Mononuclear cell (primary cell): Measurements from ENCODE around the gene CPB2. TPM values are rescaled to one million over a fixed set of nuclear protein-coding genes. Genes with fewer than 3 reads are reported as not detected.

Experiments used
- H3K27me3 ChIP-seq: 2 replicates; pipeline ENCODE4 v1.6.0; 2011; ENCODE audit warnings: low read length, control low read depth; ENCODE audit not compliant: insufficient read depth
- H3K4me1 ChIP-seq: 2 replicates; pipeline ENCODE4 v1.5.1; 2011; ENCODE audit warnings: mild to moderate bottlenecking, low read length, control low read depth; ENCODE audit not compliant: insufficient read depth
- H3K4me3 ChIP-seq: 2 replicates; pipeline ENCODE4 v1.5.1; 2011; ENCODE audit warnings: mild to moderate bottlenecking, low read length, moderate library complexity
- H3K9me3 ChIP-seq: 2 replicates; pipeline ENCODE4 v1.5.1; 2011; ENCODE audit warnings: low read depth, mild to moderate bottlenecking, control low read depth, low read length
- total RNA-seq: library from RNA; depleted of rRNA; stranded (reverse); fragments of >200 nt; gene quantifications from one replicate; pipeline ENCODE4 v1.2.3, GENCODE V29; 2012

Gene CPB2
- total RNA-seq, 1 donor = not detected

DNA sequence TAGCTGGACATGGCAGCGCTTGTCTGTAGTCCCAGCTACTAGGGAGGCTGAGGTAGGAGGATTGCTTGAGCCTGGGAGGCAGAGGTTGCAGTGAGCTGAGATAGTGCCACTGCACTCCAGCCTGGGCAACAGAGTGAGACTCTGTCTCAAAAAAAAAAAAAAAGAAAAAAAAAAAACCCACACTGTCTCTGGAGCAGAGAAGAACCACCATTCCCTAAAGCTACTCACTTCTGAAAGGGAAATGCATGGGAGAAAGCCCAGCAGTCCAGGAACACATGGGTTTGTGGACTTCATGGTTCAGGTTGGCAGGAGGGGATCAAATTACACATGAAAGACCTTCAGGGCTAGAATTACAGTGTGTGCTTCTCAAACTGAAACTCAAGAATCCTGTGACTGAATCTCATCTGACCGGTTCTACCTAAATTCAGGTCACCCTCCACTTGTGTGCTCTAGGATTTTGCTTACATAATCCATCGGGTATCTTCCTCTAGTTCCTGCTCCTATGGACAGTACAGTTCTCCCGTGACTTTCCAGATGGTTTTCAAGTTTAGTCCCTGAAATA lies 30.2 kb upstream of the CPB2 start:
- H3K4me3 ChIP-seq = no peak overlapping the region
- no peaks in the 10 kb centered on the region for H3K9me3 ChIP-seq
- H3K4me1 ChIP-seq = peaks cover 4% of the 10 kb centered on the region
- no peaks in the 10 kb centered on the region for H3K27me3 ChIP-seq

DNA sequence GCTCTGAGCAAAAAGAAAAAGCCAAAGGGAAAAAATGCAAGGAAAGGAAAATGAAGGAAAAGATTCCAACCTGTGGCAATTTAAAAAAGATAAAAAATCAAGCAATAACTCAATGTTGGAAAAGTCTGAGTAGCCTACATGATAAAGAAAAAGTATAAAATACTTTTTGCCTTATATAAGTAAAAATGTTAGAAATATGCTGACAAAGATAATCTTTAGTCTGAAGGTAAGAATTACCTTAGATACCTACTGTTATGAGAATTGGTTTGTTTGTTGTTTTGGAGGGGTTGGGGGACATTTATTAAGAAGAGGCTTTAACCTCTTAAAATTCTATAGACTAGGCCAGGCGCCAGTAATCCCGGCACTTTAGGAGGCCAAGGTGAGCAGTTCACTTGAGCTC lies 29.7 kb upstream of the CPB2 start:
- Histone ChIP-seq H3K4me3 (no peak overlapping the region), H3K27me3 (no peaks in the 10 kb centered on the region), H3K9me3 (no peaks in the 10 kb centered on the region), H3K4me1 (peaks cover 4% of the 10 kb centered on the region)

DNA sequence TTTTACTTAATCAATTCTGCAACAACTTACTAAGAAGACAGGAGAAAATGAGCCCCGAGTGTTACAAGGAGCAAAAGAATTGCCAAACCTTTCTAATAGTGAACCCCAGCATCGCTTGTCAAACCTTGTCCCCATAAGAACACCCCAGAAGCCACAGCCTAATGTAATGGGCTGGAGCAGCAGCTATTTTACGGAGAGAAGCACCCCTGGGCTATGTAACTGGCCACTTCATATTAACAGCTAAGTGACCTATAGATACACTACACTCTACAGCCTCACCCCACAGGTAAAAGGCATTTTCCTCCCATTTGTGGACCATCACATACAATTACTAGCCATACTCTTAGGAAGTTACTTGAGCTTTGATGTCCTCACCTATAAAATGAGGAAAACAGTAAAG lies 27.3 kb upstream of the CPB2 start:
- H3K9me3 ChIP-seq = no peaks in the 10 kb centered on the region
- H3K4me1 ChIP-seq = peaks cover 4% of the 10 kb centered on the region
- H3K4me3 ChIP-seq = no peak overlapping the region
- H3K27me3 ChIP-seq = no peaks in the 10 kb centered on the region

DNA sequence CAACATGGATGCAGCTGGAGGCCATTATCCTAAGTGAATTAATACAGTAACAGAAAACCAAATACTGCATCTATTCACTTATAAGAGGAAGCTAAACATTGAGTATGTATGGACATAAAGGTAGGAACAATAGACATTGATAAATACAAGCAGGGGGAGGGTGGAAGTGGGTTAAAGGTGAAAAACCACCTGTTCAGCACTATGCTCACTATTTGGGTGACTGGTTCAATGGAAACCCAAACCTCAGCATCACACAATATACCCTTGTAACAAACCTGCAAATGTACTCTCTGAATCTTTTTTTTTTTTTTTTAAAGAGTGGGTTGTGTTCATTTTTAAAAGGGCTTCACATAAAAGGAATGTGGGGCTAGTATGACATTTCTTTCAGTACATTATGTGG lies 26.9 kb upstream of the CPB2 start:
- Histone ChIP-seq H3K4me3 (no peak overlapping the region), H3K9me3 (no peaks in the 10 kb centered on the region), H3K4me1 (peaks cover 4% of the 10 kb centered on the region), H3K27me3 (no peaks in the 10 kb centered on the region)

DNA sequence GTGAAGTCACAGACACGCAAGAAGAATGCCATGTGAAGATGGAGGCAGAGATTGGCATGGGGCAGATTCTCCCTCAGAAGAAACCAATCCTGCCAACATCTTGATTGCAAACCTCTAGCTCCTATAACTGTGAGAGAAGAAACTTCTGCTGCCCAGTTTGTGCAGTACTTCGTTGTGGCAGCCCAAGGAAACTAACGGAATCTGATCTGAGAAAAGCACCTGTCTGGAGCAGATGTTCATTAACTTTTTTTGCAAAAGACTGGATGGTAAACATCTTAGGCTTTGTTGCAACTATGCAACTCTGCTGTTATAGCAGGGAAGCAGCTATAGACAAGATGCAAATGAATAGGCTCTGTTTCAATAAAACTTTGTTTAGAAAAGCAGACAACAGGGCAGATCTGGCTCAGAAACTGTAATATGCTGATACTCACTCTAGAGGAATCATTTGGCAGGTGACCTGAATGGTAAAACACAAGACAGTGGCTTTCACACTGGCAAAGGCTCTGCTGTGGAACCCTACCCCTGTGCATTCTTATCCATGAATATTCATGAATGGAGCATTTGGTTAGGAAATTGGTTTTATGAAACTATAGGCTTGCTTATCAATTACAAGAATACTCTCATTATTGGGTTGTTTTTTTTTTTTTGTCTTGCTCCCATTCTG lies 25.3 kb upstream of the CPB2 start:
- no peaks in the 10 kb centered on the region for H3K27me3 ChIP-seq
- H3K4me3 ChIP-seq = no peak overlapping the region
- H3K9me3 ChIP-seq = no peaks in the 10 kb centered on the region
- H3K4me1 ChIP-seq = peaks cover 17% of the 10 kb centered on the region

DNA sequence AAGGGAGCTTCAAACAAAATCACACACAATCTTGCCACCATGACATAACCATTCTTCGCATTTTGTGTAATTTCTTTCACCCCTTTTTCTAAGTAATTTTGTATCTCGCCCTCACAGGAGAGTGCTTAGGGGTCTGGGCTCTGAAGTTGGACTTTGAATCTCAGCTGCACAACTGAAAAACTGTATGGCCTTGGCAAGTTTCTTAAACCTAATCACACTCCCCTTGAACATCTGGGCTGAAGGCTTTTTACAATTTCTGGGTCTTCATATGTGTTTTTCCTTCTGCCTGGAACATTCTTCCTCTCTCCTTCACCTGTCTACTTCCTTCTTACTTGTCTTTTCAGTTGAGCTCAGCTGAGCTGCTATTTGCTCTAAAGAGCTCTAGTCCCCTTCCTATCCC lies 24.3 kb upstream of the CPB2 start:
- Histone ChIP-seq H3K9me3 (no peaks in the 10 kb centered on the region), H3K4me1 (peaks cover 27% of the 10 kb centered on the region), H3K4me3 (no peak overlapping the region), H3K27me3 (no peaks in the 10 kb centered on the region)

DNA sequence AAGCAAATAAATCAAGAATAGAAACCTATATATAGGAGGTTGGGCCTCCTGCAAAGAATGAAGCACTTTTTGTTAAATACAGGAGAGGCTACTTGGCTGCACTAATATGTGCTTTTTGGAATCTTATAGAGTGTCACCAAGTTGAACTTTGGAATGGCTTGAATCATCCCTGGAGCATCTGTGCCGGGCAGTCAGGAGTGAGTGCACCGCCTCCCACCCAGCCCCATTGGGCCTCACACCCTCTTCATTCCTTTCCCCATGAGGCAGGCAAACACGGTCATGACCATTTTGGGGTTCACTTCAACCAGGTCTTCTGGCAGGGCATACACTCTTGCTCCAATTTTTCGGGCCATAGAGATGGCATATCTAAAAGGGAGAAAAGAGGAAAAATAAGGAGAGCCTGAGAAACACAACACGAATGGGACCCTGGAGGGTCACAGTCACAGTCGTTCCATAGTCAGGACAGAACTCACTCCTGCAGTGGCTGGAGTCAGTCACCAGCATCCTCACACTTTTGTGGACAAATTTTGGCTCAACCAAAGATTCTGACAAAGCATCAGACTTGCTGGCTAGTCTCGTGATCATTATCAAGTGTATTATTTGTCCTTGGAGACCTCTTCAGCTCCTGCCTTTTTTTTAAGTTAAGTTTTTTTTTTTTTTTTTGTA lies 22.7 kb upstream of the CPB2 start:
- no peak overlapping the region for H3K4me3 ChIP-seq
- H3K9me3 ChIP-seq = no peaks in the 10 kb centered on the region
- no peaks in the 10 kb centered on the region for H3K27me3 ChIP-seq

DNA sequence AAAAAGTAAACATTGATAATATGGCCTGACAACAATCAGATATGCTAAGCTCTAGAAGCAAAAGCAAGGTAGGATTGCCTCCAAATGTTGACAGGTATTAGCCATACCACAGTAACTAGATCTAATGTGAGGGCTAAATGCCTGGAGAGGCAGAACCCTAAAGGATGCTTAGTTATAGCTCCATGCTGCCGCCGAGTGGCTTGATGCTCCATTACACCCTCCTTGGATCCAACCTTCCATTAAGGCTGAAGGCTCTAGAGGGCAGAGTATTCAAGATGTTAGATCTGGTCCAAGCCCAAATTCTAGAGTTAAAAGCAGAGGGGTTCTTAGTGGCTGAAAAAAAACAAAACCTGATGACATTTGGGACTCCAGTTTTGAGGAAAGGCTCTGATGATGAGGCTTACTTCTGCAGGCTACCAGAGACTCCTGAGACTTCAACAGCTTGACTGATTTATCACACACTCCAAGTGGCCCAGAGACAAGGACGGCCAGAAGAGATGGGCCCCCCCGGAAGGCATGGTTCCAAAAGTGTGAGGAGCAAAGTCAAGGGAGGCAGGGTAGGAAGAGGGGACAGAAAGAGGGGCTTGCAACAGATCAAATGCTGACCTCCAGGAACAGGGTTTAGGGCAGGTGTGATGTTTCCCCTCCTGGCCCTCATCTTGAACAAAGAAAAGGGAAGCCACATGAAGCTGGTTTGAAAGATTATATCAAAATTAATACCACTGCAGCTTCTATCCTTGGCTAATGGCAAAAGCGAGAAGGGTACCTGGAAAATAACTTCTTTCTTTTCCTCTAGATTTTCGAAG lies 21.9 kb upstream of the CPB2 start:
- Histone ChIP-seq H3K27me3 (no peaks in the 10 kb centered on the region), H3K9me3 (no peaks in the 10 kb centered on the region), H3K4me1 (peaks cover 23% of the 10 kb centered on the region), H3K4me3 (no peak overlapping the region)

More for the DNA sequence above, 22.7 kb upstream of the CPB2 start:
- peaks cover 27% of the 10 kb centered on the region for H3K4me1 ChIP-seq

DNA sequence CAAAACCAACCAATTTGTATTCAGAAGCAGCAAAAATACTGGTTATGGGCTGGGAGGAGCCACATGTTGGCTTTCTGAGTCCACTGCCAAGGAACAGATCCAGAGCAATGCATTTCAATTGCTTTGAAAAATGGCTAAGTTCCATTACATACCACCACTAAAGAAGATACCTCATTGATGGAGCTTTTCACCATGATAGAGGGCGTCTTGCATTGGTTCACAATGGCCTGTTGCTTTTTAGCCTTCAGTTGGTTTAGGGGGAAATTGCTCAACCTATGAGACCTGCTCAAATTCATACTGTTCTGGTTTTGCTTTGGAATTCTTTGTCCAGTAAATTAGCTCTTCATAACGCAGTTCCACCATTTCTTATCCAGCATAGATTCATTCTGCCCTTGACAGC lies 21.2 kb upstream of the CPB2 start:
- Histone ChIP-seq H3K27me3 (no peaks in the 10 kb centered on the region), H3K4me3 (no peak overlapping the region), H3K9me3 (no peaks in the 10 kb centered on the region), H3K4me1 (peaks cover 23% of the 10 kb centered on the region)

DNA sequence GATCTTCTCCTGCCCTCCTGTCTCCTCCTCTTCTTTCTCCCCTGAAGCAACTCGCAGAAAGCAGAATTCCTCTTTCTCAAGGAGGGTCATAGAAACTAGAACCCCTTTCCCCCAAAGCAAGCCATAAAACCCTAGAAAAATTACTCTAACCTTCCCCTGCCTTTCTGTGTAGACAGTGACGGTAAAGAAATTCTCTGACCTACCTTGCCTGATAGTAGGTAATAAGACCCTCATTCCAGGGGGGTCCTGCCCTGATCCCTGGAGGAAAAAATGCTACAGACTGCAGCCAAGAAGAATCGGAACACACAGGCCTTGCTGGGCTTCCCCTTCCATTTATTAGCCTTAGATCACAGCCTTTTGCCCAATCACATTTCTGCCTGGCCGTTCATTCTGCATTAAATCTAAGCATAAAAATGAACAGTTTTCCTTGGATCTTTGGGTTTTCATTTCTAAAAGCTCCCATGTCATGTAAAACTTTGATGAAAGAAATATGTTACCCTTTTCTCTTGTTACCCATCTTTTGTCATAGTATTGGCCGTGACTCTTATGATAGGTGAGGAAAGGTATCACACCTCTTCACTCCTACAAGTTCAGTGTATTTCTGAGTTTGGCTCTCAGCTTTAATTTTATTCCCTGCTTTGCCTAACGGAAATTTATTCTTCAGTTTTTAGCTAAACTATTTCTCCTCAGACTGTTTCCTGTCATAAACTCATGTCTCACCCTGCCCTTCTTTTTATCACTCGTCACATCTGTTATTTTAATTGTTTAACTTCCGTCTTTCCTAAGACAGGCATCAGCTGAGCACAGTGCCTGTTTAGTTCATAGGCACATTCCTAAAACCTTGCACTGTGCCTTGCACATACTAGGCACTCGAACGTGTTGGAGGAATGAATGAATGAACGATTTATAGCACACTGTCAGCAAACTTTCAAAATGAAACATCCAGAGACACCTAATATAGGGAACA lies 20.4 kb upstream of the CPB2 start:
- H3K27me3 ChIP-seq = no peaks in the 10 kb centered on the region
- H3K4me3 ChIP-seq = no peak overlapping the region
- peaks cover 23% of the 10 kb centered on the region for H3K4me1 ChIP-seq
- H3K9me3 ChIP-seq = no peaks in the 10 kb centered on the region

DNA sequence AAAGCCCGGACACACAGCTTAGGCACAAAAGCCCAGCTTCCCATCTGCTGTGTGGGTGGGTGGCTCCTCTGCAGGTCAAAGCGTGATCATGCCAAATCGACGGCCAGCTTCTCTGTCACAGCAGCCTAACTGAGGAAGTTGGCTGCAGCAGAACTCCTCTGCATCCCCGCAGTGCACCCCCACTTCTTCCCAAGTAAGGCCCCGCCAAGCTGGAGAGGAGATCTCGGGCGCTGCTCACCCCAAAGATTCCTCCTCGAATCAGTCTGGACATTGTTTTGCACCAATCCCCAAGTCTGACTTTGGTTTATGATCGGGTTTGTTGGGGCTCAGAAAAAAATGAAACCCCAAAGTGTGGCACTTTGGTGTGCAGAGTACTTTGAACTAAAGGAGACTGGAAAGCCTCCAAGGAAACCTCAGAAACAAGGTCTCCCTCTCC lies 19.7 kb upstream of the CPB2 start:
- peaks cover 23% of the 10 kb centered on the region for H3K4me1 ChIP-seq
- H3K9me3 ChIP-seq = no peaks in the 10 kb centered on the region
- H3K4me3 ChIP-seq = no peak overlapping the region
- H3K27me3 ChIP-seq = no peaks in the 10 kb centered on the region

DNA sequence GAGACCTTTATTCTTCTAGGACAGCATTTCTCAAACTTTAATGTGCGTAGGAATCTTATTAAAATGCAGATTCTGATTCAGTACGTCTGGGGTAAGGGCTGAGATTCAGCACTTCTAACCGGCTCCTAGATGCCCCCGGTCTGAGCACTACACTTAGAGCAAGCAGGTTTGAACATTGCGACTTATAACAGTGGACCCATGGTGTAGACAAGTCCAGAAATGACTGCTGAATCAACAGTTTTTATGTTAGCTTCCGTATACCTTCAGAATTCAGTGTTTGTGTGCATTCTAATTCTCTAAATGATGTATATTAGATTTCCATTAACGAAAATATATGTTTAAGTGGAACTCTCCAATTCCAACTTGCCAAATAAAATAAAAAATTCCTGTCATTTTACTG lies 17.5 kb upstream of the CPB2 start:
- no peaks in the 10 kb centered on the region for H3K9me3 ChIP-seq
- H3K27me3 ChIP-seq = no peaks in the 10 kb centered on the region
- H3K4me3 ChIP-seq = no peak overlapping the region
- H3K4me1 ChIP-seq = peaks cover 23% of the 10 kb centered on the region

DNA sequence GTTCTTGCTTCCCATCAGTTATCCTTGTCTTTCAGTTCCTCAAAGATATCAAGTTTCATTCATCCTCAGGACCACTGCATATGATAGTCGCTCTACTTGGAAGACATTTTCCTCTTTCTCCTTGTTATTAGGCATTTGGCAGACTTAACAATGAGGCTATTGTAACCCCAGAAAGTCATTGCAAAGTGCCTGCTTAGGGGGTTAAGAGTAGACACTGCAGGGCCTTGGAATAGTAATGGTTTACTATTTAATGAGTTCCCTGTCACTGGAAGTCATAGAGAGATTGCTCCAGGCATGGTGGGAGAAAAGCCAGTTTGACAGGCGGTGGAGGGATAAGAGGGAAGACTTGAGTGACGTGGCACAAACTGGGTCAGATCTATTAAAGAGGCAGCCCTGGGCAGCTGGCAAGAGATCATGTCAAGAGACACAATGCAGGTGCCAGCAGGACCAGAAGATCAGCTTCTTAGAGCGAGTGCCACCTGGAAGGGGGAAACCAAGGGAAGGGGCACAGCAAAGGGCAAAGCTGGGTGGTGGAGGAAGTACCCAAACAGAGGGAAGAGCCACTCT lies 16.8 kb upstream of the CPB2 start:
- H3K27me3 ChIP-seq = no peaks in the 10 kb centered on the region
- peaks cover 23% of the 10 kb centered on the region for H3K4me1 ChIP-seq
- no peak overlapping the region for H3K4me3 ChIP-seq
- no peaks in the 10 kb centered on the region for H3K9me3 ChIP-seq

DNA sequence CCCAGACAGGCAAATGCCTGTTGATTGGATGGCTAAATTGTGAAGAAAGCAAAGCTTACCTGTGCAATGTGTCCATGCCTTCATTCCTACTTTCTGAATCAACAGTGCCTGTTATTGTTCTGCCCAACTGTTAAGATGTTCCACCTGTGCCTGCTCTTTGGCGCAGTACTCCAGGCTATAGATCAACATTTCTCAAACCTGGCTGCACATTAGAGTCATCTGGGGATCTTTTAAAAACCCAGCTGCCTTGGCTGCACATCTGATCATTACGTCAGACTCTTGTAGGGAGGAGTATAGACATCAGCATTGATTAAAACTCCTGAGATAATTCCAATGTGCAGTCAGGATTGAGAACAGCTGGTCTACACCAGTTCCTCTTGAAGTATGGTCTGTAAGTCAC lies 16.2 kb upstream of the CPB2 start:
- H3K4me3 ChIP-seq = no peak overlapping the region
- H3K4me1 ChIP-seq = peaks cover 19% of the 10 kb centered on the region
- no peaks in the 10 kb centered on the region for H3K9me3 ChIP-seq

More for the DNA sequence above, 16.2 kb upstream of the CPB2 start:
- no peaks in the 10 kb centered on the region for H3K27me3 ChIP-seq
